Activated naive CD4-positive, alpha-beta T cell treated with Interleukin-2 at 50 U/mL for 16 hours (primary cell): ENCODE results near the gene SCYGR4.
"Not testable (repeated sequence)": the region's sequence is repeated elsewhere in the genome, so short reads cannot be mapped to it uniquely, and the experiment has no call there.

Source experiments
- DNase-seq: peaks from one replicate; pipeline ENCODE4 v3.0.0-alpha.2; 2020

Gene SCYGR4

GRCh38 chr2:227614740-227615139 lies 2.6 kb upstream of the SCYGR4 start, which contains the start of gene SCYGR3:
Gene SCYGR3 (minus strand): TSS chr2:227614840. CDS start chr2:227614840, 0 bp downstream.
- no peak for DNase-seq

GRCh38 chr2:227615181-227615580 lies 2.1 kb upstream of the SCYGR4 start:
- DNase-seq = no peak

- DNase-seq = no peak
Measured at GRCh38 chr2:227615906-227616305, 1.4 kb upstream of the SCYGR4 start.

GRCh38 chr2:227616631-227617030 lies 667 bp upstream of the SCYGR4 start:
- no peak for DNase-seq

GRCh38 chr2:227623226-227623625 lies 5.9 kb downstream of the SCYGR4 start:
- no peak for DNase-seq

GRCh38 chr2:227625420-227625819 lies 8.1 kb downstream of the SCYGR4 start:
- DNase-seq = no peak

- DNase-seq = no peak
Measured at GRCh38 chr2:227626580-227627151, 9.4 kb downstream of the SCYGR4 start.

- no peak for DNase-seq
Measured at GRCh38 chr2:227627769-227628168, 10.5 kb downstream of the SCYGR4 start.

- DNase-seq = no peak
Measured at GRCh38 chr2:227629435-227629834, 12.1 kb downstream of the SCYGR4 start.

GRCh38 chr2:227630322-227630721 lies 13.0 kb downstream of the SCYGR4 start:
- DNase-seq = no peak

GRCh38 chr2:227632827-227633226 lies 15.5 kb downstream of the SCYGR4 start:
- no peak for DNase-seq

- DNase-seq = no peak
Measured at GRCh38 chr2:227634201-227634600, 16.9 kb downstream of the SCYGR4 start.

GRCh38 chr2:227642656-227643055 lies 25.4 kb downstream of the SCYGR4 start:
- no peak for DNase-seq

- no peak for DNase-seq
Measured at GRCh38 chr2:227643990-227644551, 26.8 kb downstream of the SCYGR4 start.

- DNase-seq = no peak
Measured at GRCh38 chr2:227653419-227653818, 36.1 kb downstream of the SCYGR4 start.

- no peak for DNase-seq
Measured at GRCh38 chr2:227654426-227654825, 37.1 kb downstream of the SCYGR4 start.

GRCh38 chr2:227655454-227655853 lies 38.2 kb downstream of the SCYGR4 start:
- DNase-seq = no peak

GRCh38 chr2:227657199-227657845 lies 40.0 kb downstream of the SCYGR4 start:
- no peak for DNase-seq

GRCh38 chr2:227661025-227661649 lies 43.8 kb downstream of the SCYGR4 start:
- no peak for DNase-seq

- DNase-seq = no peak
Measured at GRCh38 chr2:227661827-227662226, 44.5 kb downstream of the SCYGR4 start.

GRCh38 chr2:227665189-227665940 lies 48.1 kb downstream of the SCYGR4 start:
- no peak for DNase-seq

GRCh38 chr2:227666631-227667170 lies 49.4 kb downstream of the SCYGR4 start, which contains the start of gene SCYGR5:
Gene SCYGR5 (plus strand): TSS chr2:227666804. CDS start chr2:227666804, 0 bp downstream.
- not testable (repeated sequence) for DNase-seq
